ENCODE data around the gene RAD51.

DNA sequence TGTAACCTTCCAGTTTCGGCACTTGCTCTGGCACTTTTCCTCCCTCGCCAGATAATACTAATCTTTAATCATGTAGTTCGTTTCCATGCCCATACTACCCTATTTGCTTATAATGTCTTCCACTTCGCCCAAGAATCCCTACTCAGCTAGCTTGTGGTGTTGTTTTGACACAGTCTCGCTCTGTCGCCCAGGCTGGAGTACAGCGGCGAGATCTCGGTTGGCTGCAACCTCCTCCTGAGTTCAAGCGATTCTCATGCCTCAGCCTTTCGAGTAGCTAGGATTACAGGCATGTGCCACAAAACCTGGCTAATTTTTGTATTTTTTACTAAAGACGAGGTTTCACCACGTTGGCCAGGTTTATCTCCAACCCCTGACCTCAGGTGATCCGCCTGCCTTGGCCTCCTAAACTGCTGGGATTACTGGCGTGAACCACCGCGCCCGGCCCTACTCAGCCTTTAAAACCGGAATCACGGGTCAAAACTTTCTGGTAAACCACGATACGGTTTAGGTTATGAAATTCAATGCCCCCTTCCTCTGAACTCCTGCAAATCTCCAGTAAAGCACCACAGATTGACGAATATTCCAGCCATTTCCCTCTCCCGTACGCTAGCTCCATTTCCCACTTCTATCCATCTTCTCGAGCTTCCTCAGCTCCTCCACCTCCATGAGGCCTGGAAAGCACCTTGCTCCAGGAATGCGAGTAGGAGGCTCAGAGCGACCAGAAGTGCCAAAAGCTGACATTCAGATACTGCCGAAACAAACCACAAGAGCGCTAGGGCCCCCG, 878 bp upstream of the RAD51 start:
- TF ChIP-seq POLR2AphosphoS5 (IDR thresholded peaks at IDR 0.05) (no peak), EP300 (IDR thresholded peaks at IDR 0.05) (no peak), POLR2A (IDR thresholded peaks at IDR 0.05) (no peak)
- TF ChIP-seq, protein P1, sequence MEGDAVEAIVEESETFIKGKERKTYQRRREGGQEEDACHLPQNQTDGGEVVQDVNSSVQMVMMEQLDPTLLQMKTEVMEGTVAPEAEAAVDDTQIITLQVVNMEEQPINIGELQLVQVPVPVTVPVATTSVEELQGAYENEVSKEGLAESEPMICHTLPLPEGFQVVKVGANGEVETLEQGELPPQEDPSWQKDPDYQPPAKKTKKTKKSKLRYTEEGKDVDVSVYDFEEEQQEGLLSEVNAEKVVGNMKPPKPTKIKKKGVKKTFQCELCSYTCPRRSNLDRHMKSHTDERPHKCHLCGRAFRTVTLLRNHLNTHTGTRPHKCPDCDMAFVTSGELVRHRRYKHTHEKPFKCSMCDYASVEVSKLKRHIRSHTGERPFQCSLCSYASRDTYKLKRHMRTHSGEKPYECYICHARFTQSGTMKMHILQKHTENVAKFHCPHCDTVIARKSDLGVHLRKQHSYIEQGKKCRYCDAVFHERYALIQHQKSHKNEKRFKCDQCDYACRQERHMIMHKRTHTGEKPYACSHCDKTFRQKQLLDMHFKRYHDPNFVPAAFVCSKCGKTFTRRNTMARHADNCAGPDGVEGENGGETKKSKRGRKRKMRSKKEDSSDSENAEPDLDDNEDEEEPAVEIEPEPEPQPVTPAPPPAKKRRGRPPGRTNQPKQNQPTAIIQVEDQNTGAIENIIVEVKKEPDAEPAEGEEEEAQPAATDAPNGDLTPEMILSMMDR (IDR thresholded peaks at IDR 0.05), result no peak
